ENCODE measurements around the gene PTPRC. TPM values are rescaled to one million over a fixed set of nuclear protein-coding genes. Genes with fewer than 3 reads are reported as not detected.

PTPRC gene
- polyA plus RNA-seq, 4 donors, result 1.6 to 17.4 (median 5.3) TPM

DNA sequence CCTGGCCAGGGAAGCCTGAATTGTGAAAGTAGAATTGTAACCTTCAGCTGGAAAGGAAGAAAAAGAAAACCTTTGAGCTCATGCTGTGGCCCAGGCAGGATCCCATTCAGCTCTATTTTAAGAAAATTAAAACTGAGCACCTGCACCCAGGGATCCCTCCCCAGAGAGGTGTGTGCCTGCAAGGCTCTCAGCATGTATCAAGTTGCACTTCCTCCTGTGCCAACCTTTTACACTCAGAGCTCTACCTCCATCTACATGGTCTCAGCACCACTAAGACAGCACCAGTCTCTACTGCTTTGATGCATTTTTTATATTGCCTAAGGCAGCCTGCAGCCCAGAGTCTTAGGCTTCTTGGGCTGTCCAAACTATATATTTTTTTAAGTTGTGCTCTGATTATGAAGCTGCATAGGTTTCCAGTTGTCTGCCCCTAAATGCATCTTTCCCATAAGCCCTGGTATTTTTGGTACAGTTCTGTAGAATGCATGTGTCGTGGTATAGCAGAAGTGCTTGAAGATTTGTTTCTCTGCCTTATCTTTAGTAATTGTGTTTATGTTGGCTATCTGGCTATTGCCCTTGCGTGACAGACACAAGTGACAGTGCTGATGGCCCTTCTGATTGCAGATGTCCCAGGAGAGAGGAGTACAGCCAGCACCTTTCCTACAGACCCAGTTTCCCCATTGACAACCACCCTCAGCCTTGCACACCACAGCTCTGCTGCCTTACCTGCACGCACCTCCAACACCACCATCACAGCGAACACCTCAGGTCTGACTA, 63.1 kb downstream of the PTPRC start:
- Histone ChIP-seq H3K9me3 (ENCODE audit: control insufficient read depth in 2 of 2, insufficient read depth in 1 of 2, low read depth in 1 of 2, low read length in 1 of 2) (no peaks in the 10 kb centered on the region), H3K4me1 (ENCODE audit: control insufficient read depth in 3 of 3, insufficient read depth in 2 of 3, low read depth in 1 of 3, low read length in 2 of 3) (no peaks in the 10 kb centered on the region), H3K4me3 (ENCODE audit: low read depth in 1 of 3, low read length in 3 of 3) (no peak overlapping the region), H3K27me3 (ENCODE audit: control insufficient read depth in 3 of 3, insufficient read depth in 3 of 3, low read length in 3 of 3) (no peaks in the 10 kb centered on the region), H3K27ac (ENCODE audit: low read depth in 1 of 3, low read length in 2 of 3) (no peak overlapping the region), H3K36me3 (ENCODE audit: control insufficient read depth in 3 of 3, insufficient read depth in 2 of 3, low read depth in 1 of 3, low read length in 3 of 3) (no peaks in the 10 kb centered on the region)
- 68 to 87% (median 82%) methylated on average over 4 of the region's 4 CpGs for WGBS, 3 donors
- FAIRE-seq, result no peak
- no peak for DNase-seq

DNA sequence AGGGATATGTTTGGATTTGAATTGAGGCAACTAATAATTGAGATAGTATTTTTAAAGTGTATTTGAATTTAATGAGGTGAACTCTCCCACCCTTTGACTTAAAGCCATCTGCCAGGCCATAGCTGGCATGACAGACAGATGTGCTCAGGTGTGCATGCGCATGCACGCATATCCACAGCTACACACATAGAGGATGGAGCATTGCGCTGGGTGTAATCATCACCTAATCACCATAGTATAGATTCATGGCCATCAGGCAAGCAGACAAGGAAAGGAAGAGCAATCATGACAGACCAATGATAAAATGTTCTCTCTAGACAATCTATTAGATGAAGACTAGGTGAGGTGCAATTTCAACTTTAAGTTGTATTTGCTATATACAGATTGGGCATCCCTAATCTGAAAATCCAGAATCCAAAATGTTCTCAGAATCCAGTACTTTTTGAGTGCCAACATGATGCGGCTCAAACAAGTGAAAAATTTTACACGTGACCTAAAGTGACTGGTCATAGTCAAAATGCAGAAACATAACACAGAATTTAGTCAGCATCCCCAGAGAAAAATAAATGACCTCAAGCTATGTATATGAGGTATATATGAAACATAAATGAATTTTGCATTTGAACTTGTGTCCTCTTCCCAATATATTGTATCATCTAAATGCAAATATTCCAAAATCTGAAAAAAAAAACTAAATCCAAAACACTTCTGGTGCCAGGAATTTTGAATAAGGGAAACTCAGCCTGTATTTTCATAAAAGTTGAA, 70.1 kb downstream of the PTPRC start:
- no peaks in the 10 kb centered on the region for H3K4me1 ChIP-seq (ENCODE audit: control insufficient read depth in 3 of 3, insufficient read depth in 2 of 3, low read depth in 1 of 3, low read length in 2 of 3)
- no peak for DNase-seq
- no peak for FAIRE-seq
- no peaks in the 10 kb centered on the region for H3K27me3 ChIP-seq (ENCODE audit: control insufficient read depth in 3 of 3, insufficient read depth in 3 of 3, low read length in 3 of 3)
- no peak overlapping the region for H3K27ac ChIP-seq (ENCODE audit: low read depth in 1 of 3, low read length in 2 of 3)
- H3K36me3 ChIP-seq (ENCODE audit: control insufficient read depth in 3 of 3, insufficient read depth in 2 of 3, low read depth in 1 of 3, low read length in 3 of 3), result no peaks in the 10 kb centered on the region
- 87 to 96% (median 96%) methylated on average over 5 of the region's 5 CpGs for WGBS, 3 donors
- H3K9me3 ChIP-seq (ENCODE audit: control insufficient read depth in 2 of 2, insufficient read depth in 1 of 2, low read depth in 1 of 2, low read length in 1 of 2), result no peaks in the 10 kb centered on the region
- no peak overlapping the region for H3K4me3 ChIP-seq (ENCODE audit: low read depth in 1 of 3, low read length in 3 of 3)

DNA sequence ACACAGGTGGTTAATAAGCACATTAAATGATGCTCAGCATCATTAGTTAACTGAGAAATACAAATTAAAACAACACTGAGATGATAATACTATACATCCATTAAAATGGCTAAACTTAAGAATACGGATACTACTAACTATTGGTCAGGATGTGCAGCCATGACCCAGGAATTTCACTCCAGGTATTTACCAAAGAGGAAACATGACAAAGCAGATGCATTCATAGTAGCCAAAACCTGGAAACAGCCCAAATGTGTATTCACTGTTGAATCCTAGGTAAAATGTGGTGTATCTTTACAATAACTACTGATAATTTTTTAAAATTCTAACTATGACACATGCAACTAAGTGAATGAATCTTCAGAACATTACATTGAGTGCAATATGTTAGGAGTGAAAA, 73.0 kb downstream of the PTPRC start:
- Histone ChIP-seq H3K9me3 (ENCODE audit: control insufficient read depth in 2 of 2, insufficient read depth in 1 of 2, low read depth in 1 of 2, low read length in 1 of 2) (no peaks in the 10 kb centered on the region), H3K27ac (ENCODE audit: low read depth in 1 of 3, low read length in 2 of 3) (no peak overlapping the region), H3K4me1 (ENCODE audit: control insufficient read depth in 3 of 3, insufficient read depth in 2 of 3, low read depth in 1 of 3, low read length in 2 of 3) (no peaks in the 10 kb centered on the region), H3K36me3 (ENCODE audit: control insufficient read depth in 3 of 3, insufficient read depth in 2 of 3, low read depth in 1 of 3, low read length in 3 of 3) (no peaks in the 10 kb centered on the region), H3K4me3 (ENCODE audit: low read depth in 1 of 3, low read length in 3 of 3) (no peak overlapping the region), H3K27me3 (ENCODE audit: control insufficient read depth in 3 of 3, insufficient read depth in 3 of 3, low read length in 3 of 3) (no peaks in the 10 kb centered on the region)
- FAIRE-seq, result no peak
- no peak for DNase-seq
- 89 to 92% (median 89%) methylated on average over 1 of the region's 1 CpG for WGBS, 3 donors

DNA sequence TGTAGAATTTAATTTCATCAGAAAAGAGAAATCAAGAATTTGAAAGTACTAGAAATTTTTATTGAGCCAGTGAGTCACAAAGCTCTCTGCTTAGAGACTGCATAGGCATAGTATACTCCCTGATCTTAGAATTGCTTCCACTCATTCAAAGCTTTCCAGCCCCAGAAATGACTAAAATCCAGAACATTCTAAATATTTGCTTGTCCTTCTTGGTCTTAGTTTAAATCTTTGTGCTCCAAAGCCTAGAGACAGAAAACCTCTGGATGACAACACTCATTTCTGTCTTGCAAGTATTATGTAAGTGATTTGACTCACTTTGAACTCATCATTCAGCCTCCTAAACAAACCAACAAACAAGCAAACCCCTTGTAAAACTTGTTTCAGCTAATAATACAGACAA, 74.2 kb downstream of the PTPRC start:
- FAIRE-seq (no peak), DNase-seq (no peak)
- Histone ChIP-seq H3K27ac (ENCODE audit: low read depth in 1 of 3, low read length in 2 of 3) (no peak overlapping the region), H3K4me1 (ENCODE audit: control insufficient read depth in 3 of 3, insufficient read depth in 2 of 3, low read depth in 1 of 3, low read length in 2 of 3) (no peaks in the 10 kb centered on the region), H3K27me3 (ENCODE audit: control insufficient read depth in 3 of 3, insufficient read depth in 3 of 3, low read length in 3 of 3) (no peaks in the 10 kb centered on the region), H3K9me3 (ENCODE audit: control insufficient read depth in 2 of 2, insufficient read depth in 1 of 2, low read depth in 1 of 2, low read length in 1 of 2) (no peaks in the 10 kb centered on the region), H3K36me3 (ENCODE audit: control insufficient read depth in 3 of 3, insufficient read depth in 2 of 3, low read depth in 1 of 3, low read length in 3 of 3) (peaks cover 0 to 2% (median 0%) of the 10 kb centered on the region in 3 donors), H3K4me3 (ENCODE audit: low read depth in 1 of 3, low read length in 3 of 3) (no peak overlapping the region)

DNA sequence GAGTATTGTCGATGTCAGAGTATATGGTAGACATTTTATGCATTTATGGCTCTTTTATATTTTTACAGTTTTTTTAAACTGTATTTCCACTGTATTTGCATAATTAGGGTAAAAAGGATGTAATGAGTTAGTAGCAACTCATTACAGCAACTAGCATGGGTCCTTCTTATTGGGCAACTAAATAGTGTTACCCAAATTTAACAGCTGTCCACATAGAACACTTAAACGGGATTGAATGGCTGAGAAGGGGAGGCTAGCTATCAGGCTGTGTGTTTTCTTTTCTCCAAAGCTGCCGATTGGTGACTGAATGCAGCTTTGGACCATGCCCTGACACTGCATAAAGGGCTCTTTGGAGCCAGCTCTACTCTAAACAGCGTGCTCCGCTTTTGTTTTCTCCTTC, 75.4 kb downstream of the PTPRC start:
- DNase-seq (no peak), FAIRE-seq (no peak)
- Histone ChIP-seq H3K27me3 (ENCODE audit: control insufficient read depth in 3 of 3, insufficient read depth in 3 of 3, low read length in 3 of 3) (no peaks in the 10 kb centered on the region), H3K4me1 (ENCODE audit: control insufficient read depth in 3 of 3, insufficient read depth in 2 of 3, low read depth in 1 of 3, low read length in 2 of 3) (no peaks in the 10 kb centered on the region), H3K4me3 (ENCODE audit: low read depth in 1 of 3, low read length in 3 of 3) (no peak overlapping the region), H3K9me3 (ENCODE audit: control insufficient read depth in 2 of 2, insufficient read depth in 1 of 2, low read depth in 1 of 2, low read length in 1 of 2) (no peaks in the 10 kb centered on the region), H3K27ac (ENCODE audit: low read depth in 1 of 3, low read length in 2 of 3) (no peak overlapping the region), H3K36me3 (ENCODE audit: control insufficient read depth in 3 of 3, insufficient read depth in 2 of 3, low read depth in 1 of 3, low read length in 3 of 3) (peaks cover 0 to 2% (median 0%) of the 10 kb centered on the region in 3 donors)
- 65 to 79% (median 78%) methylated on average over 5 of the region's 5 CpGs for WGBS, 3 donors

DNA sequence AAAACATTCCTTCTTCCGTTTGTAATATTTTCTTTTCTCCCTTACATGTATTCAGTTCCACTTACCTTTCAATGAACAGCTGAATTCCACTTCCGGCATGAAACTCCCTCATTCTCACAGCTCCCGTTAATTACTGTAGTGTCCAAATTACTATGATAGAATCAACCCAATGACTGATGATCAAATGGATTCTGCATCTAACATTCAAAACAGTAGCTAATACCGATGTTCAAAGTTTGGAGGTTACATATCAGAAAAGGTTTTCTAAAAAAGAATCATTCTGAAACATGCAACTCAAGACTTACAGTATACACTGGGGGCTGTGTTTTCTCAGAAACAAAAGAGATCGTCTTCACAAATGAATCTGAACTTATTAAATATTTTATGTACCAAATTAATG, 77.2 kb downstream of the PTPRC start:
- Histone ChIP-seq H3K4me3 (ENCODE audit: low read depth in 1 of 3, low read length in 3 of 3) (no peak overlapping the region), H3K27ac (ENCODE audit: low read depth in 1 of 3, low read length in 2 of 3) (no peak overlapping the region), H3K9me3 (ENCODE audit: control insufficient read depth in 2 of 2, insufficient read depth in 1 of 2, low read depth in 1 of 2, low read length in 1 of 2) (no peaks in the 10 kb centered on the region), H3K27me3 (ENCODE audit: control insufficient read depth in 3 of 3, insufficient read depth in 3 of 3, low read length in 3 of 3) (no peaks in the 10 kb centered on the region), H3K4me1 (ENCODE audit: control insufficient read depth in 3 of 3, insufficient read depth in 2 of 3, low read depth in 1 of 3, low read length in 2 of 3) (no peaks in the 10 kb centered on the region), H3K36me3 (ENCODE audit: control insufficient read depth in 3 of 3, insufficient read depth in 2 of 3, low read depth in 1 of 3, low read length in 3 of 3) (peaks cover 0 to 2% (median 0%) of the 10 kb centered on the region in 3 donors)
- 67 to 82% (median 81%) methylated on average over 5 of the region's 5 CpGs for WGBS, 3 donors
- DNase-seq (no peak), FAIRE-seq (no peak)

DNA sequence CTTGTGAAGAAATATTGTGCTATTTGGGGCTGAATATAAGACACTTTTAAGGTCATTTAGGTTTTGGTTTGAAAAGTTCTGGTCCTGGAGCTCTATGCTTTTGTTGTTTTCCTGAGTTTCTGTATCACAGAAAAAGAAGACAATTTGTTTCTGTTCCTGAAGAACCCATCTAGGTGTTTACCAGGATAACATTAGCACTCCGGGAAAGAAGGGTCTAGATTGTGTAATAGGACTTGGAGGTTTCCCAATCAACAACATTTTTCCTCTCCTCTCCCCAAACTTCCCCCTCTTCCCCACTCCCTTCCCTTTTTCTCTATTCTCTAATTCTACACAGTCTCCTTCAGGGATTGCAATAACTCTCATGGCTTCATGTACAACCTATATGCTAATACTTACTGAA, 78.7 kb downstream of the PTPRC start:
- WGBS, 3 donors, result 65 to 87% (median 77%) methylated on average over 1 of the region's 1 CpG
- no peak overlapping the region for H3K4me3 ChIP-seq (ENCODE audit: low read depth in 1 of 3, low read length in 3 of 3)
- H3K27ac ChIP-seq (ENCODE audit: low read depth in 1 of 3, low read length in 2 of 3), result no peak overlapping the region
- DNase-seq, result no peak
- no peaks in the 10 kb centered on the region for H3K9me3 ChIP-seq (ENCODE audit: control insufficient read depth in 2 of 2, insufficient read depth in 1 of 2, low read depth in 1 of 2, low read length in 1 of 2)
- peaks cover 0 to 2% (median 0%) of the 10 kb centered on the region in 3 donors for H3K36me3 ChIP-seq (ENCODE audit: control insufficient read depth in 3 of 3, insufficient read depth in 2 of 3, low read depth in 1 of 3, low read length in 3 of 3)
- H3K27me3 ChIP-seq (ENCODE audit: control insufficient read depth in 3 of 3, insufficient read depth in 3 of 3, low read length in 3 of 3), result no peaks in the 10 kb centered on the region
- FAIRE-seq, result no peak
- H3K4me1 ChIP-seq (ENCODE audit: control insufficient read depth in 3 of 3, insufficient read depth in 2 of 3, low read depth in 1 of 3, low read length in 2 of 3), result no peaks in the 10 kb centered on the region

DNA sequence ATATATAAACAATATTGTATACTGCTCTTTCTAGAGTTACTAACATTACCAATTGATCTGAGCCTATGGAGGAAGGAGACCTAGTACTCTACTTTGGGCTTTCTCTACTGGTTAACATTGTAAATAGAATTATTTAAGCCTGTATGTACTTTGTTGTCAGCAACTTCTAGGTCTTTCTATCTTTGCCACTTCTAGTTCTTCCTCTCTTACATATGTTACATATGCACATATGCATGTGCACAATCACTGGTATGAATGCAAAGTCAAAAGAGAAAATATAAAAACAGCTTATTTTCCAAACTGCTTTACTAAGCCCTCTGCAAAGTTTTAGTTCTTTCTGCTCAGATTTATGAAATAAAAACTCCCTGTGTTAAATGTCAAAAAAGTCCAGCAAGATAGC, 84.3 kb downstream of the PTPRC start:
- Histone ChIP-seq H3K9me3 (ENCODE audit: control insufficient read depth in 2 of 2, insufficient read depth in 1 of 2, low read depth in 1 of 2, low read length in 1 of 2) (no peaks in the 10 kb centered on the region), H3K36me3 (ENCODE audit: control insufficient read depth in 3 of 3, insufficient read depth in 2 of 3, low read depth in 1 of 3, low read length in 3 of 3) (no peaks in the 10 kb centered on the region), H3K27me3 (ENCODE audit: control insufficient read depth in 3 of 3, insufficient read depth in 3 of 3, low read length in 3 of 3) (no peaks in the 10 kb centered on the region), H3K27ac (ENCODE audit: low read depth in 1 of 3, low read length in 2 of 3) (no peak overlapping the region), H3K4me1 (ENCODE audit: control insufficient read depth in 3 of 3, insufficient read depth in 2 of 3, low read depth in 1 of 3, low read length in 2 of 3) (no peaks in the 10 kb centered on the region), H3K4me3 (ENCODE audit: low read depth in 1 of 3, low read length in 3 of 3) (no peak overlapping the region)
- DNase-seq, result no peak
- no peak for FAIRE-seq

Data from small intestine (tissue), 7 donors.